Upper lobe of left lung (tissue), 6 donors: ENCODE results near the gene WDR13. TPM values are rescaled to one million over a fixed set of nuclear protein-coding genes. Genes with fewer than 3 reads are reported as not detected.
"Not testable (repeated sequence)": the region's sequence is repeated elsewhere in the genome, so short reads cannot be mapped to it uniquely, and the experiment has no call there.

ENCODE experiments used
- ATAC-seq, 2 donors: fragments of 200-7000 bp; cut with Tn5 transposase; one replicate each; pipeline ENCODE4 v1.9.1; 2022; ENCODE audit warnings: mild to moderate bottlenecking in 2 of 2, moderate library complexity in 2 of 2; ENCODE audit not compliant: low FRiP score in 2 of 2
- DNase-seq, 2 donors: peaks; one replicate each; pipeline ENCODE4 v3.0.0-alpha.2; 2019 to 2020
- H3K27ac ChIP-seq, 4 donors: fragments of 200-600 bp; sonication (generic); one replicate each; pipeline ENCODE4 v1.5.1; 2016 to 2019
- H3K27me3 ChIP-seq, 4 donors: fragments of 200-600 bp; sonication (generic); one replicate each; pipeline ENCODE4 v1.5.1; 2017 to 2019
- H3K36me3 ChIP-seq, 4 donors: fragments of 200-600 bp; sonication (generic); one replicate each; pipeline ENCODE4 v1.5.1; 2016 to 2019
- H3K4me1 ChIP-seq, 4 donors: fragments of 200-600 bp; sonication (generic); one replicate each; pipeline ENCODE4 v1.5.1; 2018 to 2019
- H3K4me3 ChIP-seq, 4 donors: fragments of 200-600 bp; sonication (generic); one replicate each; pipeline ENCODE4 v1.5.1; 2017 to 2019; ENCODE audit warnings: mild to moderate bottlenecking in 2 of 4, moderate library complexity in 1 of 4
- H3K9me3 ChIP-seq, 4 donors: fragments of 200-600 bp; sonication (generic); one replicate each; pipeline ENCODE4 v1.5.1; 2018 to 2019
- CTCF ChIP-seq, 6 experiments: fragments of 450-650 bp in 4 of 6; fragments of 200-600 bp in 2 of 6; sonication (generic) in 2 of 6; IDR thresholded peaks; one replicate each; pipeline ENCODE4 v1.5.1; 2016 to 2019; ENCODE audit warnings: antibody characterized with exemption in 6 of 6
- EP300 ChIP-seq, 4 donors: sonication (generic); formaldehyde crosslinking; IDR thresholded peaks; one replicate each; pipeline ENCODE4 v1.5.1; 2017; ENCODE audit warnings: antibody characterized with exemption in 4 of 4, control low read depth in 2 of 4
- POLR2A ChIP-seq, 4 donors: fragments of 450-650 bp; IDR thresholded peaks; one replicate each; pipeline ENCODE4 v1.5.1; 2016 to 2017; ENCODE audit warnings: antibody characterized with exemption in 4 of 4, mild to moderate bottlenecking in 2 of 4
- POLR2AphosphoS5 ChIP-seq, 2 donors: sonication (generic); formaldehyde crosslinking; IDR thresholded peaks; one replicate each; pipeline ENCODE4 v1.5.1; 2017; ENCODE audit warnings: antibody characterized with exemption in 2 of 2
- WGBS, 2 donors: methylation state at CpG; one replicate each; pipeline ENCODE4 v1.1.5; 2017 to 2018; 5-methylcytosine and 5-hydroxymethylcytosine counted together
- total RNA-seq, 6 donors: library from RNA; depleted of rRNA in 4 of 6; stranded (reverse); fragments of >200 nt in 4 of 6; gene quantifications; one replicate each; pipeline versions ENCODE4 v1.1.0 to v1.2.1, GENCODE V29; 2016 to 2021
- donor health status: DM: no; HTN: no; CAD: no; lungs with moderate emphysema.
- donor health status: DM: no; HTN: yes; CAD: no; lungs with severe emphysema.

WDR13 gene
- 100 to 1,000 TPM in 5 of 6 donors, 10 to 100 TPM in 1; 71.2 to 185 (median 141) TPM for total RNA-seq

GRCh38 chrX:48597353-48598264, at the start of gene WDR13:
Gene WDR13, plus strand, starts transcription at chrX:48597492. Its CDS starts 505 bp downstream, at chrX:48597997.
- Histone ChIP-seq H3K9me3 (peaks cover 0 to 8% (median 0%) of the 10 kb centered on the region in 4 donors), H3K36me3 (peaks cover 0 to 40% (median 21%) of the 10 kb centered on the region in 4 donors), H3K27me3 (no peaks in the 10 kb centered on the region), H3K4me1 (peaks cover 3 to 6% (median 6%) of the 10 kb centered on the region in 4 donors), H3K27ac (peak within 1 kb of the TSS; percentile 95 to 99 (median 96)), H3K4me3 (peak within 1 kb of the TSS; percentile 24 to 64 (median 59))
- TF ChIP-seq POLR2A (IDR thresholded peaks at IDR 0.05) (peak in 3 of 4 donors; percentile 19 to 83 (median 70)), EP300 (IDR thresholded peaks at IDR 0.05) (peak in 1 of 4 donors; percentile 53), POLR2AphosphoS5 (IDR thresholded peaks at IDR 0.05) (peak; percentile 75 to 85), CTCF (IDR thresholded peaks at IDR 0.05) (peak in 1 of 6 experiments; percentile 14)
- peak; percentile 94 to 97 for ATAC-seq
- WGBS, 2 donors: 0 to 39% methylated on average over 2 to 62 of the region's 62 CpGs
- DNase-seq: peak; percentile 93 to 97

- no peak for TF ChIP-seq CTCF (IDR thresholded peaks at IDR 0.05)
- TF ChIP-seq POLR2AphosphoS5 (IDR thresholded peaks at IDR 0.05): no peak
- no peak for TF ChIP-seq POLR2A (IDR thresholded peaks at IDR 0.05)
- TF ChIP-seq EP300 (IDR thresholded peaks at IDR 0.05): no peak
- 89 to 94% methylated on average over 3 of the region's 3 CpGs for WGBS, 2 donors
- ATAC-seq (no peak), DNase-seq (no peak)
- H3K4me3 ChIP-seq: no peak overlapping the region
- H3K27me3 ChIP-seq: no peaks in the 10 kb centered on the region
- H3K4me1 ChIP-seq: no peaks in the 10 kb centered on the region
- peaks cover 0 to 28% (median 0%) of the 10 kb centered on the region in 4 donors for H3K36me3 ChIP-seq
- no peaks in the 10 kb centered on the region for H3K9me3 ChIP-seq
- no peak overlapping the region for H3K27ac ChIP-seq
Measured at GRCh38 chrX:48548871-48549270, 48.4 kb upstream of the WDR13 start.

- H3K27ac ChIP-seq, H3K4me1 ChIP-seq, H3K9me3 ChIP-seq, H3K4me3 ChIP-seq, DNase-seq, ATAC-seq, H3K27me3 ChIP-seq: not testable (repeated sequence)
- WGBS, 2 donors: 89 to 91% methylated on average over 9 of the region's 9 CpGs
- peaks cover 0 to 47% (median 16%) of the 10 kb centered on the region in 4 donors for H3K36me3 ChIP-seq
Measured at GRCh38 chrX:48555731-48556325, 41.5 kb upstream of the WDR13 start.

- H3K27me3 ChIP-seq: no peaks in the 10 kb centered on the region
Measured at GRCh38 chrX:48558271-48558670, 39.0 kb upstream of the WDR13 start.

More at GRCh38 chrX:48558271-48558670, 39.0 kb upstream of the WDR13 start:
- no peak for TF ChIP-seq POLR2AphosphoS5 (IDR thresholded peaks at IDR 0.05)
- TF ChIP-seq EP300 (IDR thresholded peaks at IDR 0.05): no peak
- TF ChIP-seq CTCF (IDR thresholded peaks at IDR 0.05): no peak
- TF ChIP-seq POLR2A (IDR thresholded peaks at IDR 0.05): no peak
- H3K27ac ChIP-seq: no peak overlapping the region
- no peak for DNase-seq
- H3K36me3 ChIP-seq: peaks cover 0 to 47% (median 19%) of the 10 kb centered on the region in 4 donors
- no peak overlapping the region for H3K4me3 ChIP-seq
- peak; percentile 38 to 66 for ATAC-seq
- H3K4me1 ChIP-seq: no peaks in the 10 kb centered on the region
- WGBS, 2 donors: 80 to 82% methylated on average over 4 of the region's 4 CpGs
- no peaks in the 10 kb centered on the region for H3K9me3 ChIP-seq
